GM18868 (cell line): Measurements from ENCODE around the gene ALOX15B.
"Not testable (repeated sequence)": the region's sequence is repeated elsewhere in the genome, so short reads cannot be mapped to it uniquely, and the experiment has no call there.

ENCODE experiments used
- ATAC-seq: cut with Tn5 transposase; IDR thresholded peaks from one replicate; pipeline ENCODE4 v1.9.1; 2021; ENCODE audit warnings: mild to moderate bottlenecking, moderate library complexity; ENCODE audit not compliant: unreplicated experiment

ALOX15B gene

GRCh38 chr17:8061851-8062250, 23.0 kb downstream of the ALOX15B start:
- not testable (repeated sequence) for ATAC-seq

- no peak for ATAC-seq
Observed at GRCh38 chr17:8062435-8062806, 23.6 kb downstream of the ALOX15B start.

- no peak for ATAC-seq
Observed at GRCh38 chr17:8062807-8063483, 24.1 kb downstream of the ALOX15B start.

- no peak for ATAC-seq
Observed at GRCh38 chr17:8063761-8064534, 25.1 kb downstream of the ALOX15B start.

- ATAC-seq, result no peak
Observed at GRCh38 chr17:8064561-8065019, 25.7 kb downstream of the ALOX15B start.

- no peak for ATAC-seq
Observed at GRCh38 chr17:8066841-8067775, 28.2 kb downstream of the ALOX15B start.

- ATAC-seq, result no peak
Observed at GRCh38 chr17:8067806-8068205, 28.9 kb downstream of the ALOX15B start.

- ATAC-seq, result no peak
Observed at GRCh38 chr17:8068736-8069586, 30.1 kb downstream of the ALOX15B start.

- ATAC-seq, result no peak
Observed at GRCh38 chr17:8069587-8069860, 30.7 kb downstream of the ALOX15B start.

- no peak for ATAC-seq
Observed at GRCh38 chr17:8071496-8071895, 32.6 kb downstream of the ALOX15B start.

GRCh38 chr17:8072341-8072728, 33.5 kb downstream of the ALOX15B start:
- ATAC-seq, result no peak

GRCh38 chr17:8072729-8073461, 34.0 kb downstream of the ALOX15B start:
- ATAC-seq, result no peak

GRCh38 chr17:8073627-8074484, 35.0 kb downstream of the ALOX15B start:
- ATAC-seq, result peak; percentile 51

GRCh38 chr17:8074554-8074953, 35.7 kb downstream of the ALOX15B start:
- no peak for ATAC-seq

GRCh38 chr17:8075081-8075480, 36.2 kb downstream of the ALOX15B start:
- ATAC-seq, result no peak

GRCh38 chr17:8075574-8076342, 36.9 kb downstream of the ALOX15B start:
- no peak for ATAC-seq

GRCh38 chr17:8076502-8077266, 37.8 kb downstream of the ALOX15B start:
- no peak for ATAC-seq
